ENCODE measurements around the gene KRT85. TPM values are rescaled to one million over a fixed set of nuclear protein-coding genes. Genes with fewer than 3 reads are reported as not detected.

The KRT85 gene
- polyA plus RNA-seq, 1 donor (not counting 4 experiments of a cell fraction or from before 2014, with no cell fraction given) = not detected

- TF ChIP-seq EZH2 (IDR thresholded peaks at IDR 0.05; ENCODE audit: low read length) = no peak
- H3K9me3 ChIP-seq (ENCODE audit: control insufficient read depth, low read depth, low read length) = no peaks in the 10 kb centered on the region
- H3K27me3 ChIP-seq (ENCODE audit: control insufficient read depth, extremely low read depth, insufficient read depth, low read length) = peaks cover 7% of the 10 kb centered on the region
- no peaks in the 10 kb centered on the region for H3K36me3 ChIP-seq (ENCODE audit: control insufficient read depth in 2 of 2, extremely low read depth in 1 of 2, insufficient read depth in 2 of 2, low read length in 2 of 2)
- no peak overlapping the region for H2AFZ ChIP-seq (ENCODE audit: control insufficient read depth, low read length)
- no peaks in the 10 kb centered on the region for H3K9me1 ChIP-seq (ENCODE audit: control insufficient read depth, extremely low read depth, insufficient read depth, low read length)
- FAIRE-seq (no peak), DNase-seq (ENCODE audit: low read depth, low spot score) (no peak)
- dilution Hi-C loops (cut with MboI; ENCODE audit: extremely low pct_ligation_motif_present, low sequenced_read_pairs) = no loop called here
- no peaks in the 10 kb centered on the region for H4K20me1 ChIP-seq (ENCODE audit: control insufficient read depth, extremely low read depth, insufficient read depth, low read length)
- no peak overlapping the region for H3K9ac ChIP-seq (ENCODE audit: control insufficient read depth, extremely low read depth, insufficient read depth, low read length)
- no peak overlapping the region for H3K4me3 ChIP-seq (ENCODE audit: control insufficient read depth in 2 of 3, extremely low read depth in 1 of 3, insufficient read depth in 2 of 3, low read depth in 1 of 3, low read length in 3 of 3)
- H3K4me1 ChIP-seq (ENCODE audit: control insufficient read depth, extremely low read depth, insufficient read depth, low read length) = no peaks in the 10 kb centered on the region
- H3K4me2 ChIP-seq (ENCODE audit: control insufficient read depth, extremely low read depth, insufficient read depth, low read depth, low read length) = no peak overlapping the region
- no peak overlapping the region for H3K27ac ChIP-seq (ENCODE audit: control insufficient read depth, insufficient read depth, low read length)
- no peaks in the 10 kb centered on the region for H3K79me2 ChIP-seq (ENCODE audit: control insufficient read depth, insufficient read depth, low read length)
Measured at GRCh38 chr12:52356762-52357580, 10.3 kb downstream of the KRT85 start.

- dilution Hi-C loops (cut with MboI; ENCODE audit: extremely low pct_ligation_motif_present, low sequenced_read_pairs) = no loop called here
Measured at GRCh38 chr12:52356031-52356761, 11.1 kb downstream of the KRT85 start.

More at GRCh38 chr12:52356031-52356761, 11.1 kb downstream of the KRT85 start:
- H3K9ac ChIP-seq (ENCODE audit: control insufficient read depth, extremely low read depth, insufficient read depth, low read length) = no peak overlapping the region
- no peaks in the 10 kb centered on the region for H3K79me2 ChIP-seq (ENCODE audit: control insufficient read depth, insufficient read depth, low read length)
- H3K27ac ChIP-seq (ENCODE audit: control insufficient read depth, insufficient read depth, low read length) = no peak overlapping the region
- no peak overlapping the region for H3K4me3 ChIP-seq (ENCODE audit: control insufficient read depth in 2 of 3, extremely low read depth in 1 of 3, insufficient read depth in 2 of 3, low read depth in 1 of 3, low read length in 3 of 3)
- H3K4me1 ChIP-seq (ENCODE audit: control insufficient read depth, extremely low read depth, insufficient read depth, low read length) = no peaks in the 10 kb centered on the region
- FAIRE-seq (no peak), DNase-seq (ENCODE audit: low read depth, low spot score) (no peak)
- H3K36me3 ChIP-seq (ENCODE audit: control insufficient read depth in 2 of 2, extremely low read depth in 1 of 2, insufficient read depth in 2 of 2, low read length in 2 of 2) = no peaks in the 10 kb centered on the region
- no peak overlapping the region for H2AFZ ChIP-seq (ENCODE audit: control insufficient read depth, low read length)
- H3K4me2 ChIP-seq (ENCODE audit: control insufficient read depth, extremely low read depth, insufficient read depth, low read depth, low read length) = no peak overlapping the region
- no peaks in the 10 kb centered on the region for H3K9me3 ChIP-seq (ENCODE audit: control insufficient read depth, low read depth, low read length)
- H3K9me1 ChIP-seq (ENCODE audit: control insufficient read depth, extremely low read depth, insufficient read depth, low read length) = no peaks in the 10 kb centered on the region
- H3K27me3 ChIP-seq (ENCODE audit: control insufficient read depth, extremely low read depth, insufficient read depth, low read length) = peaks cover 7% of the 10 kb centered on the region
- TF ChIP-seq EZH2 (IDR thresholded peaks at IDR 0.05; ENCODE audit: low read length) (no peak), CTCF (optimal IDR thresholded peaks at IDR 0.05 in 1 of 3, IDR thresholded peaks at IDR 0.05 in 1 of 3, conservative IDR thresholded peaks at IDR 0.05 in 1 of 3; ENCODE audit: extremely low read depth in 1 of 3, insufficient read depth in 2 of 3, low read length in 3 of 3) (no peak)
- no peaks in the 10 kb centered on the region for H4K20me1 ChIP-seq (ENCODE audit: control insufficient read depth, extremely low read depth, insufficient read depth, low read length)

Data from keratinocyte (primary cell).